Measurements from ENCODE around the gene KIF2A.

The KIF2A gene

DNA sequence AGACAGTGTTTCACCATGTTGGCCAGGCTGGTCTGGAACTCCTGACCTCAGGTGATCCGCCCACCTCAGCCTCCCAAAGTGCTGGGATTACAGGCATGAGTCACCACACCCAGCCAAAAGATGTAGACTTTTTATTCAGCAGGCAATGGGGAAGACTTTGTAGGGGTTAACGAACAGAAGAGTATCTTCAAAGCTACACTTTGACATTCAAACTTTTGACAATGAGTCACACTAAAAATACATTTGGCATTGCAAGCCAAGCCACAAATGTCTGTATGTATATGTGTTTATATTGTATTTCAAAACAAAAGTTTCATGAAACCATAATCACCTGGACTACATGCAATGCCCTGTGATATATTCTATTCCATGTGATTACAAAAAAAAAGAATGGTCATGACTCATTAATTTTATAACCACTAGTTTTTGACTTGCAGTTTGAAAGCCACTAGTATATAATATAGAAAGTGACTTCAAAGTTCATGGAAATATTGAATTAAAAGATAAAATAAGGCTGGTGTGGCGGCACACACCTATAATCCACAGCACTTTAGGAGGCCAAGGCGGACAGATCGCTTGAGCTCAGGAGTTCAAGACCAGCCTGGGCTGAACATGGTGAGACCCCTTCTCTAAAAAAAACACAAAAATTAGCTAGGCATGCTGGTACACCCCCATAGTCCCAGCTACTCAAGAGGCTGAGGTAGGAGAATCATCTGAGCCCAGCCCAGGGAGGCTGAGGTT lies 89.4 kb downstream of the KIF2A start:
- Histone ChIP-seq H3K27ac (no peak overlapping the region), H3K27me3 (no peaks in the 10 kb centered on the region), H3K4me3 (ENCODE audit: low read depth in 1 of 2, low read length in 1 of 2) (no peak overlapping the region), H3K36me3 (peaks cover 24% of the 10 kb centered on the region), H3K4me1 (ENCODE audit: control insufficient read depth in 1 of 2, insufficient read depth in 1 of 2, low read depth in 1 of 2, low read length in 1 of 2) (no peaks in the 10 kb centered on the region), H3K9me3 (no peaks in the 10 kb centered on the region)
- TF ChIP-seq CTCF (IDR thresholded peaks at IDR 0.05), result no peak

DNA sequence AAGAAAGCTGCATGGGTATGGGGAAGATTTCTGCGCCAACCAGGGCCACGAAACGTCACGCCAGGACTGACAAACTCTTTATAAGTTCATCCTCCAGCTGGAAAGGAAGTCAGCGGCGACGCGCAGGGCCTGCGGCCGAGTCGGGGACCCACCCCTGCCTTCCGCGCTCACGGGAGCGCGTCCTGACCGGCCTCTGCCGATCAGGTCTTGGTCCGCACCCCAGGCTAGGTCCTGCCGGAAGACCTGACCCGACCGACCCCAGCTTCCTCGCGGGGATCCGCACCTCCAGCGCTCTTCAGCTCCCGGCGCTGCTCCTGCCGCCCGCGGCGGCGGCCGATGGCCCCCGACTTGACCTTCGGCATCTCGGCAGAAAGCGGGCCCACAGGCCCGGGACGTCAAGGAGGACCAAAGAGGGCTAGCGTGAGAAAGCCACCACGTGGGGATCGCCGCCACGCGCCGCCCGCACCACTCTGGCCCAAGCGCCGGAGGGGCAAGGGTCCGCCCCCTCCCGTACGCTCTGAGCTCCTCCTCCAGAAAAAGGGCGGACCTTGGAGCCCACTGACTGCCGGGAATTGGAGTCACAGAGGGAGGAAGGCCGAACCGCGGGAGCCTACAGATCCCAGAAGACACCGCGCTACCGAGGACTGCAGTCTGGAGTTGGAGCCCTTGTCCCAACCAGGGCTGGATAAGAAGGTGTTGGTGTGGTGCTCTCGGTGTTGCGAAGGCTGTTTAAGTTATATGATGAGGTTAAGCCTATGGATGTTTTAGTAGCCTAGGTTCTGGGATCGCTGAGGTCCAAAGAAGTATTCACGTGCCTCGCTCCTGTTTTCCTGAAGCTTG lies 97.6 kb downstream of the KIF2A start, which contains the start of gene DIMT1:
Gene DIMT1, minus strand, starts transcription at position 495 of the 840 bp plus-strand sequence. Its CDS starts 133 bp downstream, at position 362.
- TF ChIP-seq CTCF (IDR thresholded peaks at IDR 0.05), result no peak
- peak within 1 kb of the TSS; percentile 80 to 96 for H3K4me3 ChIP-seq (ENCODE audit: low read depth in 1 of 2, low read length in 1 of 2)
- peaks cover 15 to 20% of the 10 kb centered on the region in 2 experiments for H3K4me1 ChIP-seq (ENCODE audit: control insufficient read depth in 1 of 2, insufficient read depth in 1 of 2, low read depth in 1 of 2, low read length in 1 of 2)
- H3K9me3 ChIP-seq, result no peaks in the 10 kb centered on the region
- H3K36me3 ChIP-seq, result no peaks in the 10 kb centered on the region
- peak within 1 kb of the TSS; percentile 67 for H3K27ac ChIP-seq
- no peaks in the 10 kb centered on the region for H3K27me3 ChIP-seq

DNA sequence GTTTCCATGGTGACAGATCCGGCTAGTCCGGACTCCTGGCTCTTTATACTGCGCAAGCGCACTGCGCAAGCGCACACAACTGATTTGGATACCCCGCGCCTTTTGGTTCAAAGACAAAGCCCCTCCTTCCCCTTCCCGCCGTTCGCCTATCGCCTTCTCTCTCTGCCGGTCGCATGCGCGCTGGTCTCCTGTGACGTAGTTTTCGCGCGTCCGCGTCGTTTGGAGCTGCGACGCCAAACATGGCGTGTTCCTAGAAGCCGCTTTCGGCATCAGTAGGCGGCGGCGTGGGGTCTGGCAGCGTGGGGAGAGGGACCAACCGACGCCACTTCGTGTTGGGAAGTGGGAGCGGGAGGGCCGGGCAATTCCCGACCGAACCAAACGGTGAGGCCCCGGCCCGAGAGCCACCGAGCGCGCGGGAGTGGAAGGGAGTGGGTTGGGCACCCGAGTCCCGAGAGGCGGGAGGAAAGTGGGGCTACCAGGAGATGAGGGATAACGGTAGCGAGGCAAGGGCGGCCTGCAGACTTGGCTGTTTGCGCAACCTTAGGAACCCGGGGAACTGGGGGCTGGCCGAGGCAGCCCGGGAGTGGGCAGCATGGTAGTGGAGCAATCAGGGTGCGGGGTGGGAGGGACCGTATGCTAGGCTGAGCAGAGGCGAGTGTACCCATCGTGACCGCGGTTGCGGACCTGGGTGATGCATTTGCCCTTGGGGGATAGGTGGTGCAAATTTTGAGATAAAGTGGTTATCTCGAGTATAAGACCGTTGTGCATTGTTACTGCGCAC lies 106.7 kb downstream of the KIF2A start, which contains the start of gene IPO11:
Gene IPO11, plus strand, starts transcription at position 215 of the 781 bp plus-strand sequence. CDS start 24,517 bp downstream, outside the sequence.
- Histone ChIP-seq H3K4me1 (ENCODE audit: control insufficient read depth in 1 of 2, insufficient read depth in 1 of 2, low read depth in 1 of 2, low read length in 1 of 2) (peaks cover 16% of the 10 kb centered on the region in 2 experiments), H3K27ac (peak within 1 kb of the TSS; percentile 36), H3K4me3 (ENCODE audit: low read depth in 1 of 2, low read length in 1 of 2) (peak within 1 kb of the TSS; percentile 93 to 94), H3K36me3 (no peaks in the 10 kb centered on the region), H3K9me3 (no peaks in the 10 kb centered on the region), H3K27me3 (no peaks in the 10 kb centered on the region)
- TF ChIP-seq CTCF (IDR thresholded peaks at IDR 0.05), result peak; percentile 14

DNA sequence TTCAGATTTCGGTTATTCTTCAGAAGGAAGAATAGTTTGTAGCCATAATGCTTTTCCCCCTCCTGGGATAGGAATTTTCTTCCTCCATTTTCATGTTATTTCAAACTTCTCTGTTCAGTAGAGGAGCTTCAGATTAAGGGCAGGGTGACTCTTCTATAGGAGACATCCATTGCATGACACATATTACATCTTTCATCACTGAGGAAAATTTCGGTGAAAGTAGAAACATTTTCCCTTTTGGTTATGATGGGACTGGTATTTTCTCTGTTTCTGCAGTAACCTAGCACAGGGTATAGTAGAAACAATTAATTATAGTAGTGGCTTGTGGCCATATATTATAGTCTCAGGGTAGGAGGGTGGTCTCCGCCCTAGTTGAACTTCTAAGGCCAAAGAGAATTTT lies 107.7 kb downstream of the KIF2A start:
- no peaks in the 10 kb centered on the region for H3K27me3 ChIP-seq
- H3K27ac ChIP-seq, result no peak overlapping the region
- TF ChIP-seq CTCF (IDR thresholded peaks at IDR 0.05), result no peak
- peak overlapping the region; percentile 93 to 94 for H3K4me3 ChIP-seq (ENCODE audit: low read depth in 1 of 2, low read length in 1 of 2)
- H3K4me1 ChIP-seq (ENCODE audit: control insufficient read depth in 1 of 2, insufficient read depth in 1 of 2, low read depth in 1 of 2, low read length in 1 of 2), result peaks cover 16% of the 10 kb centered on the region in 2 experiments
- H3K36me3 ChIP-seq, result no peaks in the 10 kb centered on the region
- no peaks in the 10 kb centered on the region for H3K9me3 ChIP-seq

GRCh38 chr5:62418462-62419076 lies 112.6 kb downstream of the KIF2A start:
- no peaks in the 10 kb centered on the region for H3K36me3 ChIP-seq
- no peak for TF ChIP-seq CTCF (IDR thresholded peaks at IDR 0.05)
- no peak overlapping the region for H3K4me3 ChIP-seq (ENCODE audit: low read depth in 1 of 2, low read length in 1 of 2)
- no peak overlapping the region for H3K27ac ChIP-seq
- peaks cover under 1 to 2% of the 10 kb centered on the region in 2 experiments for H3K4me1 ChIP-seq (ENCODE audit: control insufficient read depth in 1 of 2, insufficient read depth in 1 of 2, low read depth in 1 of 2, low read length in 1 of 2)
- H3K27me3 ChIP-seq, result no peaks in the 10 kb centered on the region
- no peaks in the 10 kb centered on the region for H3K9me3 ChIP-seq
